GM21360 (cell line): ENCODE data around the gene CTDSP2.
A peak's percentile ranks its signal among the peaks of the same experiment; 100 is the strongest.
"Not testable (repeated sequence)": the region's sequence is repeated elsewhere in the genome, so short reads cannot be mapped to it uniquely, and the experiment has no call there.

Source experiments
- ATAC-seq: cut with Tn5 transposase; IDR thresholded peaks from one replicate; pipeline ENCODE4 v1.9.1; 2021; ENCODE audit warnings: mild to moderate bottlenecking, moderate library complexity; ENCODE audit not compliant: unreplicated experiment

CTDSP2 gene, protein sequence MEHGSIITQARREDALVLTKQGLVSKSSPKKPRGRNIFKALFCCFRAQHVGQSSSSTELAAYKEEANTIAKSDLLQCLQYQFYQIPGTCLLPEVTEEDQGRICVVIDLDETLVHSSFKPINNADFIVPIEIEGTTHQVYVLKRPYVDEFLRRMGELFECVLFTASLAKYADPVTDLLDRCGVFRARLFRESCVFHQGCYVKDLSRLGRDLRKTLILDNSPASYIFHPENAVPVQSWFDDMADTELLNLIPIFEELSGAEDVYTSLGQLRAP

DNA sequence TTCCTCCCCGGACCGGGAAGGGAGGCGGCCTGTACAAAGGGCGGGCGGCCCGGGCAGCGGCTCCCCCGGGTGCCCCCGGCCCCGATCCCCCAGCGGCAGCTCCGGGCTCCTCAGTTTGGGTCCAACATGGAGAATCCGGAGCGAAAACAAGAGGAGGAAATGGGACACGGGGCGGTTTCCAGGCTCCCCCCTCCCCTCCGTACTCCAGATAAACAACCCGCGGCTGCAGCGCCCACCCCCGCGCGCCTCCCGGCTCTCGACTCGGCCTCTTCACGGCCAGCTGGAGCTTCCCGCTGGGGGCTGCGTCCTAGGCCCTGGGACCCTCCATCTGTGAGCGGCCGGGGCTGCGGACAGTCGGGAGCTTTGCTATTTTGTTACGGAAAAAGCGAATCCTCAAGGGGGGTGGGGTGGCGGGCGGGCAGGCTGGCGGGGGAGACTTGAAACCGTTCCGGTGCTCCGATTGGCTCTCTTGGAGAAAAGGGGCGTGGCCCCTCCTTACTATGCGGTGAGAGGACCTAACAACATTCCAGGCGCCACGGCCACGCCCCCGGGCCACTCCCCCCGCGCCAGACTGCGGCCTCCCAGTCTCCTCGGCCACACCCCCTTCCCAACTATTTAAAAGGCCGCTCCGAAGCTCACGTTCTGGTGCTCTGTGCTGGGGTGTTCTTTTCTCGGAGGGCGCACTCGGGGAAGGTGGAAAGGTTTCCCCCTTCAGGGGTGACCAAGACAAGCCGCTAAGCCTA lies at the start of gene CTDSP2:
TSS of gene CTDSP2 (minus strand) at position 153 of the 743 bp plus-strand sequence. CDS start 294 bp downstream, outside the sequence.
- ATAC-seq = peak; percentile 38

DNA sequence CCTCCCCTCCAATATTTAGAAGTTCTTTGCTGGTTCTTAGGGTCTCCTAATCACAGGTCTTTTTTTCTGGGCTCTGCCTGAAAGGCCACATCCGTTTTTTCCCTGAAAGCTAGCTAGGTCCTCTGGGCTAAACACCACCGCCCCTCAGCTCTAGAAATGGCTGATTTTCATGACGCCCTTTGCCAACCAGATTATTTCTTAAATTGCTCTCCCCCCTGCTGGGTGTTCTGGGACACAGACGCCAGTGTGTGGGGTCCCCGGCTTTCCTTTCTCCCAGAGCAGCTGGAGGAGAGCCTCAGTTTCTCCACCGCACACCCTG lies 49.5 kb upstream of the CTDSP2 start:
- ATAC-seq = no peak

DNA sequence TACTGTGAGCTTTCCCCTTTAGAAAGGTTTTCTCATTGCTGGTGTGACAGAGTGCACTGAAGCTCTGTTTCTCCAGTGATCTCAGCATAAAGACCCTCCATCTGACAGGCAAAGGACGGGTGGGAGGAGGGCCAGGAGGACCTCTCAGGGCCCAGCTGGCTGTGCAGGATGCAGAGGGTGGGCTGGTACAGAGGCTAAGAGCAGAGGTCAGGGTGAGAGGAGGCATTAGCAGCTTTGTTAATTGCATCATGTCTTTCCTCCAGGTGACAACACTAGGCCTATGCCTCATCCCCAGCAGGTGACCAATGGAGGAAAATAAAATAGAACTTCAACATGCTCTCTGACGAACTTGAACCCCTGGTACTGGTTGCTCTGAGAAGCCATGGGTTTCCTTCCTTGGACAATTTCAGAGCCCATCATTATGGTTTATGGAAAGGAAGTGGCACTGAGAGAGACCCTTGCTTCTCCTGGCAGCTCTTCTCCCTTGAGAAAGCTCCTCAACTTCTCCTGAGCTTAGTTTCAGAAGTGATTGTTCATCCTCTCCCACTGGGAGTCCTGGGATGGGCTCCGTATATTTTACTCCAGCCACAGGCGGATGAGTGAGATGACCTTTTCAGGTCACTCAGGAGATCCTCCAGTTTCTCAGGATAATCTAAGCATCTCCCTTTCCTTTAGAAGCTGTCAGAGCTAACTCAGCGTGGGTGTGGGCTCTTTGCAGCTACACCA lies 49.0 kb upstream of the CTDSP2 start:
- ATAC-seq = no peak

DNA sequence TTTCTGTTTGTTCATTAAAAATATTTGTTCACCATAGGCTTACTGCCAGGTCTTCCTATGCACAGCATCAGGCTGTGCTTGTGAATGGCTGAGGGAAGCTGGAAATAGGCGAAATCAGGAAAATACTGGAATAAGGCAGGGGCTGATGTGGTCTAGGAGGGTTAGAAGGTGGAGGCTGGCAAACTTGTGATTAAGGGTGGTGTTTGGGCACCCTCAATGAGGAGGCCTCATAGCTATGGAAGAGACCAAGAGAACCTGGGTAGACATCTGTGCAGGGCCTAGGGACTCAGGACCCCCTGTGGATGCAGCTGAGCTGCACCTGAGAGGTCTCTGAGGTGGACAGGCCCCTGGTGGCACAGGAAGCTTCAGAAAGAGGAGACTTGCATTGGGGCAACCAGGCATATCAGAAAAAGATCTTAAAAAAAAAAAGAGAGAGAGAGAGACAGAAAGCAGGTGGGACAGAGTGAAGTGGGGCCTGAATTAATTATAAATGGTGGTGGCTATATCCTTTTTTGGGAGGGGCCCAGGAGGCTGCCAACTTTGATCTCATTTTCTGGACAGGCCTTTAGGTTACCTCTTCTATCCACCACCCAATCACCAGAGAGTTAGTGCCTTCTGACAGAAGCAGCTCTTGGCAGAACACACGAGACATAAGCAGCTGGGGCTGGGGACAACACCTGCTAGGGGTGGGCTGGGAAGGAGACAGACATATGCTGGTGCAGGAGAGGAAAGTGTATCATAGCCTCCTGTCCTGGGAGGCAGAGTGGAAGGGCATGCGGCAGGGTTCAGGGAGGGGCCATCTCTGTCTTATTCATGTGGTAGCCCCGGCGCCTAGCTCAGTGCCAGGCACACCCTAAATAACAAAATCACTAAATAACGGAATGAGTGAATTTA lies 48.1 kb upstream of the CTDSP2 start:
- no peak for ATAC-seq

DNA sequence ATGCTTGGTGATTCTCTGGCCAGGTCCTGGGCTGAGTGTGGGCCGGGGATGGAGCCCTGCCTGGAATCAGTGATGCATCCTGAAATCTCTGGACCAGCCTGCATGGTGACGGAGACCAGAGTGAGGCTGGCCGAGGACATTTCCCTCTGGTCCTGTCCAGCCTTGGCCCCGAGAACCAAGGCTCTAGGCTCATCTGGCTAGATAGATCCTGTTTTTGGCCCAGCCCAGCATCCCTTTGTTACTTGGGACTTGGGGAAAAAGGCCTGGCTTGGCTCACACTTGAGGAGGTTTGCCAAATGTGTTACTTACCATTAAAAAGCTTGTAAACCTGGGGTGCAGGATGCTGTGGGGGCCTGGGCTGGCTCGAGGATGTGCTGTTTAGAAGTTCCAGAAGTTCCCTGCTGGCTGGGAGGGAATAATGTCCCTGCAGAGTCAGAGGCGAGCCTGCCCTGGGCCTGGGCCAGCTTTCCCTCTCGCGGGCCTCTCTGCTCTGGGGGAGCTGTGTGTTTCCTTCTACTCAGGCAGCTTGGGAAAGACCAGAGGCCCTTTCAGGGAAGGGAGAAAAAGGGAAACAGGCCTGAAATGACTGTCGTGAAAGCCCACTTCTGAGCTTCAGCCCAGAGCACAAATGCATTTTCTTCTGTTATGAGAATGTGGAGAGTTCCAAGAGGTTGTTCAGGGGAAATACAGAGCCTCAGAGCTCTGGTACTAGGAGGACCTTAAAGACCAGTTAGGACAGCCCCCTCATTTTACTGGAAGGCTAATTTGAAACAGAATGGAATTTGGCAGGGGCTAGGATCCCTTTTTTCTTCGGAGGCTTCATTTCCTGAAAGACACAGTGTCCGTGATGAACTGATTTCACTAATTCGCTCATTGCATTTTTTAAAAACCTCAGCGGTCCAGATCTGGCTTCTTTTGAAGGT lies 47.2 kb upstream of the CTDSP2 start:
- ATAC-seq = no peak

DNA sequence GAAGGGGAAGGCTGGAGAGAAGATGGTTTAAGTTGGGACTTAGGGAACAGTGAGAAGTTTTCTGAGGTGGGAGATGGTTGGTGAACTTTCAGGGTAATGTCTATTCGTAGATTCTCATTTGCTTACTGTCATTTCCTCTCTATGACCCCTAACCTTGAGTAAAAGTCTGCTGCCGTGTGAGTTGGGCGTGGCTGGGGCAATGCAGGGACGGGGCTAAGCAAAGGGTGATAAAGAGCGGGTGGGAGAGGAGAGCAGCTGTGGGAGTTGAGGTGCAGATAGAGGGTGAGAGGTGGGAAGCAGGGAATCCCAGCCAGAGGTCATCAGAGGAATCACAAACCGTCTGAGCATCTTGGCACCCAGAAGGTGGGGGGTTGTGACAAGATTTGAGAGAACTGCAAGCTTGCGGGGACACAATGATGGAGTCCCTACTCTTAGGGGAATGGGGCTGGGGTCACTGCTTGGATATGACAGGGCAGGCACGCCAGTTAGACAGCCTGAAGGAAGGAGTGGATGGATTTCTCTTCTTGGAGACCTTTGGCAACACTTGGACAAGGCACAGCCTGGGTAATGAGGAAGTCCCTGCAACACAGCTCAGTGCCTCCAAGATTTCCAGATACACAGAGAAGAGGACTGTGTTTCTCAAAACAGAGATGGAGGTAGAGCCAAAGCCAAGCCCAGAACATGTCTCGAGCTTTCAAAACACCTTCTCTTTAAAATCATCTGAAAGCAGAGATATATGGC lies 45.9 kb upstream of the CTDSP2 start:
- no peak for ATAC-seq

DNA sequence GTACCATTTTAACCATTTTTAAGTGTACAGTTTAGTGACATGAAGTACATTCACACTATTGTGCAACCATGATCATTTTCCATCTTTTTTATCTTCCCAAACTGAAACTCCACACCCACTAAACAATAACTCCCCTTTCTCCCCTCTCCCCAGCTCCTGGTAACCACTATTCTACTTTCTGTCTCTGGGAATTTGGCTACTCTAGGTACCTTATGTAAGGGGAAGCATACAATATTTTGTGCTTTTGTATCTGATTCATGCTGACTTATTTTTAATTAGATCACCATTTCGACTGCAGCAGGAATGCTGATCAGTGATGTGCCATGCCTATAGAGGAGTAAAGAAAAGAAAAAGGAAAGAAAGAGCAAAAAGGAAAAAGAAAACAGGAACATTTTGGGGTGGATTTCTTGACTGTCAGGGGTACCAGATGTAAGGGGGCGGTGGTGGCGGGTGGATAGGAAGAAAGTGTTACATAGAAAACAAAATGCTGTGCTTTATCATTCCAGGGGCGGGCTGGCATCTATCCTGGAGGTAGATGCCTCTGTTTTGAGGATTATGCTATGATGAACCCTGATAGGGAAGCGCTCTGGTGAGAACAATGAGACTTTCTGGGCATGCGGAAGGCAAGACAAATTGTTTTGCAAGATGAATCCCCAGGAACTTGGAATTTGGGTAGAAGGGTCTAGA lies 45.2 kb upstream of the CTDSP2 start:
- ATAC-seq = no peak

DNA sequence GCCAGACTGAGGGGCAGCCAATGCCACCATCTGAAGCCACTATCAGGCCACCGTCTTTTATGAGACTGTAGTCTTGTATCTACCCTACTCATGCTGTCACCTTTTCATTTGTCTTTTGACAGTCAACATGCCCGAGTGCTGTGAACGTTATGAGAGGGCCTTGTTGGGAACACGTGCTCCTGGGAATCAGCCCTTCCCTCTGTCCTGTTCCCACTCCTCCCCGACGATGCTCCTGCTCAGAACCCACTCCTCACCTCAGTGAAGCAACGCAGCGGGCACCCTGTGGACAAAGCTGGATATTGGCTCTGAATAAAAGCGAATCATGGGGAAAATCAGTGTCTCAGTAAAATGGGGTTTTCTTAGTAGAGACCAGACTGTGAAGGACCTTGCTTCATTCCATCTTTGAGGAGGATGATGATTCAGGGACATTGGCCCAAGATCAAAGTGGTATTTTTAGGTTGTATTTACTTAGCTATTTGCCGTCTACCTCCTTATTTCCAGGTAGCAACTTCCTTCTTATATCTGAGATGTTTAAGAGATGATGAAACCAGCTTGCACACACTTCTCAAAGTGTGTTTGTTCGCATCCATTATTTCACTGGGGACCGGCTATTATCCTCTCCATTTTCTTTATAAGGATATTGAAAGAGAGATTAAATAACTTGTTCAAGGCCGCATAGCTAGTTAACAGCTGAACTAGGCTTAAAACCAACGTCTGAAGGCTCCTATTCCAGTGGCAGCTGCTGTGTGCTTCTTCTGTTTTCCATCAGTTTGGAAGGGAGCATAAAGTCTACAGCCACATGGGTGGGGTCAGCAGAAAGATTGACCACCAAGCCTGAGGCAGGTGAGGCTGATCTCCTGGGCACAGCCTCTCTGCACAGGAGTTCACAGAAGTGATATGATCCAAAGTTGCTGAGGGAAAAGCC lies 43.9 kb upstream of the CTDSP2 start:
- ATAC-seq = no peak

DNA sequence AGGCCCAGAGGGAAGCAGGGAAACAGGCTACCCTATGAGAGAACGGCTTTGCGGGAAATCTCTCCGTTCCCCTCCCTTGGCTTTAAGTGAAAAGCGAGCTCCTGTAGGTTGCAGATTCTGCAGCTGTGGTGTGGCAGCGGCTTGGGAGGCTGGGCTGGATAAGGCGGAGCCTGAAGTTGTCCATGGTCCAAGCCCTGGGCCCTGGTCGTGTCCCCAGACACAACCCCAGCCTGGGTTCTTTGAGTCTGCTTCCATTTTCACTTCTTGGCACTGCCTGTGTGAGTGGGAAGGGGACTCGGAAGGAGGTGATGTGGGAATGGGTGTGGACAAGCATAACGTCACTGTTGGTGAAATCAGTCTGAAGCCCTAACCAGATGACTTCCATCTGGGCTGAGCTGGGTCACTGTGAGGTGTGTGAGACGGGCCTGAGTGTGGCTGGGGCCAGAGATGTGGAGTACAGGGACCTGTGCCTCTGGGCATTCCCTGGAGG lies 43.0 kb upstream of the CTDSP2 start:
- no peak for ATAC-seq

DNA sequence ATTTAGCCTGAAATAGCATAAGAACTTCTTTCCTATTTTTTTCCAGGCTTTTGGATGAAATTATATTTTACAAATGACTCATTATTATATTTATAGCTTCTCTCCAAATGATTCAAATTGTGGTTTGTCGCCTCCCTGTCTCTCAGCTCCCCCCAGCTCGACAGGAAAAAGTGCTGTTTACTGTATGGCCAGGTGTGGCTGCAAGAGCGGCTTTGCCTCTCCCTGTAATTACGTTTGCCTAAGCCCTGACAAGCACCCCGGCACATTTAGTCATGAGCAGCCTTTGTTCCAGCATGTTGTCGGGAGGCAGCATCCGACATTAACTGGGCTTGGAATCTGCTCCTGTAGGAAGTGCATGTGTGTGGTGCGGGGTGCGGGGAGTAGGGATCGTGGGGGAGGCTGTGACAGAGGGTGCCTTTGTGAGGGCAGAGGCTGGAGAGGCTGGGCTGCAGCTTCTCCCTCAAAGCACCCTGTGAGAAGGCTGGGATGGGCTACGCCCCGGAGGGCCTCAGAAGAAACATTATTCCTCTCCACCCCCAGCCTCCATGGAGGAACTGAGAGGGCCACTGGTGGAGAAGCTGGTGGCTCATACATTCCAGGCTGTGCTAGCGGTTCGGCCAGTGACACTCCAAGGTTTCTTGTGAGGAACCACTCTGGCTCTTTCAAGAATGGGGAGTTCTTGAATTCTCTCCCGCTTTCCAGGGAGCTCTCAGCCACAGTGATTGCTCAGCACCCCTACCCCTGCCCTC lies 42.1 kb upstream of the CTDSP2 start:
- no peak for ATAC-seq

DNA sequence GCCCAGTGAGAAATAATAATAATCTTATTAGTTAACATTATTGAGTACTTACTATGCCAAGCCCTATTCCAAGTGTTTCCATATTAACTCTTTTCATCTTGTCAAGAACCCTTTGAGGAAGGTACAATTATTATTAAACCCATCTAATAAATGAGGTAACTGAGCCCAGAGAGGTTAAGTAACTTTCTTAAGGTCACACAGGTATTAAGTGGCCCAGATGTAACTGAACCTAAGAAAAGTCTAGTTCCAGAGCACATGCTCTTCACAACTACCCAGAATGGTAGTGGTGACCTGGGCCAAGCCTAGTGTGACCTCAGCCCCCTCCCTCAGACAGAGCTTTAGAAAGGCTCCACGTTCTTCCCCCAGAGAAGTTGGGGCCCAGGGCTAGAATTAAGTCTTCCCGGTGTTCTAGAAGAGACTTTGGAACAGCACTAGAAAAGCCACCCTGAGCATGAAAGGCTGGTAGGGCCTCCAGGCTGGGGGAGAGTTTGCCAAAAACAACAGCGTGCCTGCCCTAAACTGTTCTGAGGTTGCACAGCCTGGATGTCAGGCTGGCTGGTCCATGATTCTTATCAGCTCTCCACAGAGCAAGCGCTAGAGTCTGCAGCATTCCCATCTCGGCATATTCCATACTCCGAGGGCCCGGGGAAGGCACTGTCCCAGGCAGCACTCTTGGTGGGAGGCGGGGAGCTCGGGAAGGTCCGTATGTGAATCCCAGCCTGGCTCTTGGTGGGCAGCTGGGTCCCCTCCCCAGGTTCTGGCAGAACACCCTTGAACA lies 41.3 kb upstream of the CTDSP2 start:
- no peak for ATAC-seq

DNA sequence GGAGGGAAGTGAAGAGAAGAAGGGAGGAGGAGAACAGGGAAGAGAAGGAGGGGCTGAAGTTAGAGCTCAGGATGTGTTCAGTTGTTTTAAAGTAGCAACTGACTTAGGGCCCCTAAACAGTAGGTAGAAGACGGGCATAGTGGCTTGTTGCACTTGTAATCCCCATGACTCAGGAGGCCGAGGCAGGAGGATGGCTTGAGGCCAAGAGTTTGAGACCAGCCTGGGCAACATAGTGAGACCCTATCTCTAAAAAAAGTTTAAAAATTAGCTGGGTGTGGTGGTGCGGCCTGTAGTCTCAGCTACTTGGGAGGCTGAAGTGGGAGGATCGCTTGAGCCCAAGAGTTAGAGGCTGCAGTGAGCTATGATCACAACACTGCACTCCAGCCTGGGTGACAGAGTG lies 40.4 kb upstream of the CTDSP2 start:
- ATAC-seq = not testable (repeated sequence)

DNA sequence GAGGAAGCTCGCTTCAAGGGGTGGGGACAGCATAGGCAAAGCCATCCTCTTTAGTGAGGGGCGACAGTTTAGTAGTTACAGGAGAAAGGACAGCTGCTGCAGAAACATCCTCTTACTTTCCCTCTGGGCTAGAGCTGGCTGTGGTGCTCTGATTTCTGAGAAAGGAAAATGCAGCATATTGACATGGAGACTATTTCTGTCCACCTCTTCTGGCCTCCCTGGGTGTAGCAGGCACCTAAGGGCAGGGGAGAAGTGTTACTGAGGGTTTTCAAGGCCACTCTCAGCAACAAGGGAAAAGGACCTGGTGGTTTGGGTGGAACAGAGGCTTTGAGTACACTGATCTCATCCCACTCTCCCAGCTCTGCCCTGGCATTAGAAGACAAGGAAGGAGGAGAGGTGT lies 40.0 kb upstream of the CTDSP2 start:
- no peak for ATAC-seq

DNA sequence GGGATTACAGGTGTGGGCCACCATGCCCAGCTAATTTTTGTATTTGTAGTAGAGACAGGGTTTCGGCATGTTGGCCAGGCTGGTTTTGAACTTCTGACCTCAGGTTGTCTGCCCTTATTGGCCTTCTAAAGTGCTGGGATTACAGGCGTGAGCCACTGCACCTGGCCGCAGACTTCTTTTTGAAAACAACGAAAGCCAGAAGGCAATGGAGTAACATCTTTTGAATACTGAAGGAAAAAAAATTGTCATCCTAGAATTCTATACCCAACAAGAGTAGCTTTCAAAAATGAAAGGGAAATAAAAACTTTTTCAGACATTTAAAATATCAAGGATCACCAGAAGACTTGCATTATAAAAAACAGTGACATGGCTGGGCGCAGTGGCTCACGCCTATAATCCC lies 38.7 kb upstream of the CTDSP2 start:
- ATAC-seq = no peak

DNA sequence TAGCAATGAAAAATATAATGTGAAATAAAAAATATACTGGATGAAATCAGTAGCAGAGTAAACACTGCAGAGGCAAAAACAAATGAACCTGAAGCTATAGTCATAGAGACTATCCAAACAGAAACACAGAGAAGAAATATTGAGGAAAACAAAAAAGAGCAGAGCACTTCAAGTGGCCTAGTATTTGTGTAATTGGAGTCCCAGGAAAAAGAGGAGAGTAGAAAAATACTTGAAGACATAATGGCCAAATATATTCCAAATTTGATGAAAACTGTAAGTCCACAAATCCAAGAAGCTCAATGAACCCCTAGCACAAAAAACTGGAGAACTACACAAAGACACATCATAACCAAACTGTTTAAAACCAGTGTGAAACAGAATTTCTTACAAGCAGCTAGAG lies 37.2 kb upstream of the CTDSP2 start:
- no peak for ATAC-seq

DNA sequence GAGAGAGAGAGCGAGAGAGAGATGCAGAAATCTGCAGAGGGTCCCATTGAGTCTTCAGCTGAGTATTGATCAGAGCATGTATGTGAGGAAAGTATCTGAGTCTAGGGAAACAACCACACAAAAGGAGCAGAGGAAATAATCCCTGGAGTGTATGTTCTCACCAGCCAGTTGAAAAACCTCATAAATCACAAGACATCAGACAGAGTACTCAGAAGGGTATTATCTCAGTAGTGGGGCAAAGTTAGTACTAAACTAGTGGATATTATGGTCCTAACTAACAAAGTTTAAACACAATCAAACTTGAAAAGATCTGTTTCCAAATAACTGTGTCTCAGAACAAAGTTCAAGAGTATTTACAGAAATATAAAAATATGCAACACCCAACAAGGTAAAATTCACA lies 36.5 kb upstream of the CTDSP2 start:
- no peak for ATAC-seq
